ENCODE results near the gene YIPF4.
A peak's percentile ranks its signal among the peaks of the same experiment; 100 is the strongest.
"Not testable (repeated sequence)": the region's sequence is repeated elsewhere in the genome, so short reads cannot be mapped to it uniquely, and the experiment has no call there.

The YIPF4 gene

DNA sequence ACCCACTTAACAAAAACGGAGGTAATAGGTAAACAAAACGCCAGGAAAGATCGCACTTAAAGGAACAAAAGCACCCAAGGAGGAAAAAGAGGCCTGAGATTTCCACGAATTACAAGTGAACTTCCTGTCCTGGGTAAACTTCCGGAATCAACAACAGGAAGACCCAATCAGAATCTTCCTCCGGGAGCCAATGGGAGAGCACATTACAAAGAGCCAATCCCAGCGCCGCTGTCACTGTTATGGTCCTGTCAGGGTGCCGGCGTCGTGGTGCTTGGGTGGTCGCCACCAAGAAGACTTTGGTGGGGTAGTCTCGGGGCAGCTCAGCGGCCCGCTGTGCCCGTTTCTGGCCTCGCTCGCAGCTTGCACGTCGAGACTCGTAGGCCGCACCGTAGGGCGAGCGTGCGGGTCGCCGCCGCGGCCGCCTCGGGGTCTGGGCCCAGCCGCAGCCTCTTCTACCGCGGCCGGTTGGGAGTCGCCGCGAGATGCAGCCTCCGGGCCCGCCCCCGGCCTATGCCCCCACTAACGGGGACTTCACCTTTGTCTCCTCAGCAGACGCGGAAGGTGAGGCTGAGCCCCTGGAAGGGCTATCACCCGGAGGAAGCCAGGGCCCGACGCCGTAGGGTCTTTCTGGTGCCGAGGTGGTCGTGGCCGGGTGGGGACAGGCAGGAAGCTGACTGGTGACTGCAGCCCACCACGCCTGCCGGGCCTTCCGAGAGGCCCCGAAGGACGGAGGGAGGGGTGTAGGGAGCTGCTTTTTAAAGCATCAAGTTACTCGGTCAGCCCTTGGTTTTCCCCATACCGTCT, at the start of gene YIPF4:
YIPF4 (plus strand) TSS at position 231 of the 804 bp plus-strand sequence; CDS start at position 483, 252 bp downstream.
- DNase-seq = peak; percentile 96
- in situ Hi-C loops (cut with MboI; ENCODE audit: low pct_unique_long_range_greater_than_20kb, low sequenced_read_pairs) = no loop called here

DNA sequence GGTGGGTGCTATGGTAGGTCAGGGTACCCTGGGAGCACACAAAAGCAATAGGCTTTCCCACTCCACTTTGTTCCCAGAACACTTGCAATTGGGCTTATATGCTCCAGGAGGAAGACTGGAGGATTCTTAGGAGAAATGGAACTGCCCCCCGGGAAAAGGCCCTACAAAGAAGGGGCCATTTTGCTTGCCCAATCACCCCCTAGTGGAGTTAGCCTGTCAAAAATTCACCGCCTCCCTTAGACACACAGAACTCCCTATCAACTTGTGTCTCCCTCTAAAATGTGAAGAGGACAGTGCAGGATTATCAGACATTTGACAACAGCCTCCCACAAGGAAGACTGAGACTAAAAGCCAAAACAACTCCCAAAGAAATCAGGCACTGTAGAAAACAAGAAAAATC, 49.5 kb upstream of the YIPF4 start:
- in situ Hi-C loops (cut with MboI; ENCODE audit: low pct_unique_long_range_greater_than_20kb, low sequenced_read_pairs) = no loop called here
- no peak for DNase-seq

DNA sequence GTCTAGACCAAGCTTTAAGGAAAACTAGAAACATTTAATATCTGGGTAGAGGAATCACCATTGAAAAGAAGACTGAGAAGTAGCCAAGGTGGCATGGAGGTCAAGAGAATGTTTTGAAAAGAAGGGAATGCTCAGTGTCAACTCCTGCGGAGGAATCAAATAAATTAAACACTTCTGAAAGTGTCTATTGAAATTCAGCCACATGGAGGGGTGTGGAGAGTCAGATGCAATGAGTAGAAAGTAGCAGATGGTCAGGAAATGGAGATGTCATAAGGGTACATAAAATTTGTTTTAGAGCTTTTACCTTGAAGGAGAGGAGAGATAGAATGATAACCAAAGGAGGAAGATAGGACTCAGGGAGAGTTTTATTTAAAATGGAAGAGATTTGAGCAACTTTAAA, 48.1 kb upstream of the YIPF4 start:
- peak; percentile 16 for DNase-seq
- in situ Hi-C loops (cut with MboI; ENCODE audit: low pct_unique_long_range_greater_than_20kb, low sequenced_read_pairs) = no loop called here

DNA sequence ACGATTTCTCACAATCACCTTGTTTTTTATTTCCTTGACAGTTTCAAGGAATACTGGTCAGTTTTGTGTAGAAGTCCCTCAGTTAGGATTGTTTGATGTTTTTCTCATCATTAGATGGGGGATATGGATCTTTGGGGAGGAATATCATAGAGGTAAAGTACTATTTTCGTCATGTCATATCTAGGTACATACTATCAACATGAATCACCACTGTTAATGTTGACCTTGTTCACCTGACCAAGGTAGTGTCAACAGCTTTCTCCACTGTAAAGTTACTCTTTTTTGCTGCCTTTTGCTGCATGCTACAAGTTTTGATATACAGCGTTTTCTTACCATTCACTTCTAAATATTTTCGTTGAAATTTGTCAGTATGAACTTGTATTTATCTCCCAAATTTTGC, 45.7 kb upstream of the YIPF4 start:
- in situ Hi-C loops (cut with MboI; ENCODE audit: low pct_unique_long_range_greater_than_20kb, low sequenced_read_pairs) = no loop called here
- no peak for DNase-seq

DNA sequence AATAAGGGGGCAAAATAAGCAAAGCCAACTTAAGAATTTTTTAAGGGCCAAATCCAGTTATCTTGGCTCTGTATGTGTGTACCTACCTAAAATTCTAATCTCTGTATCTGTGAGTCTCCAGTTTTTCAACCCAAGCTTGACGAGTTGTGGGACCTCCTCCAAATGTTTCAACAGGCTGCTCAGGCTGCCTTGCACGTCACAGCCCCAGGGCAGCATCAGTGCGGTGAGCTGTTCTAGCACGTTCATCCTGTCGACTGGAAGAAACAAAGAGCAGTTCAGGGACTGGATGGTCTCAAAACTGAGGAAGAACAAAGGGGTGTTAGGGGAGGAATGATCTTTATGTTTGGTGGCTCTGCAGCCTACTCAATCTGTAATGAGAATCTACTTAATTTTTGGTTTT, 42.4 kb upstream of the YIPF4 start:
- in situ Hi-C loops (cut with MboI; ENCODE audit: low pct_unique_long_range_greater_than_20kb, low sequenced_read_pairs) = no loop called here
- DNase-seq = no peak

DNA sequence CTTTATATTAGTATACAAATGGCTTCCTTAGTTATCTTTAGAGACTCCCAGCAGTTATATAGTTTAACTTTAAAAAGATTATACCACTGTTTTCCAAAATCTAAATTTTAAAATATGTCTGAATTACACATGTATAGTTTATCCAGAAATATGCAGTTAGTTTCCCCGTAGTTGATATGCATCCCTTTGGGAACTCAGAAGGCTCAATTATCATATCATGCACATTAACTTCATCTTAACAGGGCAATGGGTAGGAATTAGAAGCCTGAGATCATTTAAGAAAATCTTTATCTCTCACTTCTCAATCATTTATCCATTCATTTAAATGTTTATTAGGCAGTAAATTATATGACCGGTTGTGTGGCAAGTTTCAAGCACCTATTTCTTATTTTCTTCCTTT, 40.2 kb upstream of the YIPF4 start:
- in situ Hi-C loops (cut with MboI; ENCODE audit: low pct_unique_long_range_greater_than_20kb, low sequenced_read_pairs) = no loop called here
- DNase-seq = no peak

DNA sequence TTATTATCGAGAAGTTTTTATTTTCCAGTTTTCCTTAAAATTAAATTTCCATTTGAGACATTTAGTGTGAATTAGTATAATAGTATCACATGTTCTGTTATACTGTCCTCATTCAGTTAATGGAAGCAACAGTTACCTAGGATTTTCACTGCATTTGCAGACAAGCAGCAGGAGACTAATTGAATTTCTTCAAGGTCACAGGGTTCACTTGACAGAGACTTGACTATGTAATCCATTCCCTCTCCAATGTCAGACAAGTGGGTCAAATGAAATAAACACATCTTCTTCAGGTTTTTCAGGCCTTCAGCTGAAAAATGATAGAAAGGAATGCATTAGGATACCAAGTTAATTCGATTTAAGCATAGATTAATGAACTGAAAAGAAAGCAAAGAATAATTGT, 39.7 kb upstream of the YIPF4 start:
- in situ Hi-C loops (cut with MboI; ENCODE audit: low pct_unique_long_range_greater_than_20kb, low sequenced_read_pairs) = no loop called here
- DNase-seq = no peak

DNA sequence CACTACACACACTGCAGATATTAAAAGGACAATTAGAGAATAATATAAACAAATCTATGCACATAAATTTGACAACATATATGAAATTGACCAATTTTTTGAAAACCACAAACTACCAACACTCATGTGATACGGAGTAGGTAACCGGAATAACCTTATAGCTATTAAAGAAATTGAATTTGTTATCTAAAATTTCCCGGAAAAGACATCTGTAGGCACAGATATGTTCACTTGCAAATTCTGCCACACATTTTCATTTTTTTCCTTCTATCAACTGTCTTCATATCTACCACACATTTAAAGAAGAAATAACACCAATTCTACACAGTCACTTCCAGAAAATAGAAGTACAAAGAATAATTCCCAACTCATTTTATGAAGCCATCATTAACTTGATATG, 35.4 kb upstream of the YIPF4 start:
- DNase-seq = no peak
- in situ Hi-C loops (cut with MboI; ENCODE audit: low pct_unique_long_range_greater_than_20kb, low sequenced_read_pairs) = no loop called here

DNA sequence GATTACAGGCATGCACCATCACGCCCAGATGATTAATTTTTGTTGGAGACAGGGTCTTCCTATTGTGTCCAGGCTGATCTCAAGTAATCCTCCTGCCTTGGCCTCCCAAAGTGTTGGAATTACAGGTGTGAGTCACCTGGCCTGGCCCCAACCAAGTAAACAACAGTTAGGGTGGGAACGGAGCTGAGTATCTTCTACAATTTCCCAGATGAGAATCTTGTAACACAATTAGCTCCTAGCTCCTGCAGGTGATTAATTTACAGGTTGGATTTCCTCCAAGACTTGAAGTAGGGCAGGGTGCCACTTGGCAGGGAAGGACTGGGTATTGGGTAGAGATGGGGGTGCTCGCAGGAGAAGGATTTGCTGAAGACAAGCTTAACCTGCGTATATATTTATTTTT, 30.8 kb upstream of the YIPF4 start:
- in situ Hi-C loops (cut with MboI; ENCODE audit: low pct_unique_long_range_greater_than_20kb, low sequenced_read_pairs) = no loop called here
- no peak for DNase-seq

DNA sequence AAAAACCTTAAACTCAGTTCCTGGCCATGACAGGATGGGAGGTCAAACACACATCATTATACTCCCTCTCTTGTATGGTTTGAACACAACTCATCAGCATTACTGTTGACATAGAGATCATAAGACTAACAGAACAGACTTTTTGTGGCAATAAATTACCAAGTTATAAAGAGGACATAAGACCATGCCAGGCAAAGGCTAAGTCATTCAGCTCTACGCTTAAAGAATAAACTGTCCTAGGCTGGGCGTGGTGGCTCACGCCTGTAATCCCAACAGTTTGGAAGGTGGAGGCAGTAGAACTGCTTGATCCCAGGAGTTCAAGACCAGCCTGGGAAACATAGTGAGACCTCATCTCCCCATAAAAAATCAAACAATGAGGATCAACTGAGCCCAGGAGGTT, 29.4 kb upstream of the YIPF4 start:
- in situ Hi-C loops (cut with MboI; ENCODE audit: low pct_unique_long_range_greater_than_20kb, low sequenced_read_pairs) = no loop called here
- no peak for DNase-seq

DNA sequence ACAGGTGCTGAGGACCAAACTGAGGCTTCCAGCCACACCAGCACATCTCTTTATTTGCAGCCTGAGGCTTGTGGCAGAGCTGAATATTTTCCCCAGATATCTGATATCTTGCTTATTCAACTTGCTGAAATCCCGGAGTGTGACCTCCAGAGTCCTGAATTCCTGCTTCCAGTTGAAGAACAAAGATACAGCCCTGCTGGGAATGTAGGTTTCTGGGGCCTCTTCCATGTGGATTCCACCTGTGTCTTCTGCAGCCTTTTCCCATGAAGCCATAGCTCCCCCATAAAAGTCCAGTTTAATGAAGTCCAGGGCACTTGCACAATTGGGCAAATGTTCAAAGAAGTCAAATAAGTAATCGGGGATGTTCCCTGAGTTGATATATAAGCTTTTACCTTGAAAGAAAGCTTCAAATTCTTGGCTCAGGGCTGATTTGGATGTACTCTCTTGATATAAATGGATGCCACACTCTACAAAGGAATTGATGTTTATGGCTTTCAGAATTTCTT, 27.9 kb upstream of the YIPF4 start:
- in situ Hi-C loops (cut with MboI; ENCODE audit: low pct_unique_long_range_greater_than_20kb, low sequenced_read_pairs) = no loop called here
- DNase-seq = no peak

DNA sequence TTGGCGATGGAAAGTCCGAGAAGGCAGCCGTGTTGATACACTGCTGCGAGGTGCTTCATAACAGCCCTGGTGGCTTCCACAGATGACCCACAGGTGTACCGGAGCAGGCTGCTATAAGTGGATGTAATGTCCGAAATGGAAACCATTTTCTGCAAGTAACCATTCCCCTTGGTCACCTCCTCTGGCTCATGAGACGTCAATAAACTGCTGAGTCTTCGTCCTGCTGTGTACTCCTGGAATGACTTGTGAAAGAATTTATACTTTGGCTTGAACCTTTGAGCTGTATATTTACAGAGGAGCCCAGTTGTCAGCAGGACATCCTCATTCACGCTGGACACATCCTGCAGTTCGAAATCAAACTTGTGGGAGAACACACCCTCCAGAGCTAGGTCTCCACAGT, 27.4 kb upstream of the YIPF4 start:
- no peak for DNase-seq
- in situ Hi-C loops (cut with MboI; ENCODE audit: low pct_unique_long_range_greater_than_20kb, low sequenced_read_pairs) = no loop called here

DNA sequence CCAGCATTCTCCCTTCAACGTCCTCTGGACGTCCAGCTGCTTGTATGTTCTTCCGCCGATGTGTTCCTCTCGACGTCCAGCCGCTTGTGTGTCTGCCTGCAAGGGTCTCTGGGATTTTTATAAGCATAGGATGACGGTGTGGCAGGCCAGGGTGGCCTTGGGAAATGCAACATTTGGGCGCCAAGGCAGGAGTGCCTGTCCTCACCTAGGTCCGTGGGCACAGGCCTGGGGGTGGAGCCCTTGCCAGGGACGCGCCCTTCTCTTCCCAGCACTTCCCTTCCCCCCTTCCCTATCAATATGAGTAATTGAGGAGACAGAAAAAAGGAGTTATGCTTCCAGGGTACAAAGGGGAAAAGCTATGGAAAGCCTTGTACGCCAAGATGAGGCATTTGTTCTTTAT, 19.5 kb upstream of the YIPF4 start:
- in situ Hi-C loops (cut with MboI; ENCODE audit: low pct_unique_long_range_greater_than_20kb, low sequenced_read_pairs) = no loop called here
- no peak for DNase-seq

DNA sequence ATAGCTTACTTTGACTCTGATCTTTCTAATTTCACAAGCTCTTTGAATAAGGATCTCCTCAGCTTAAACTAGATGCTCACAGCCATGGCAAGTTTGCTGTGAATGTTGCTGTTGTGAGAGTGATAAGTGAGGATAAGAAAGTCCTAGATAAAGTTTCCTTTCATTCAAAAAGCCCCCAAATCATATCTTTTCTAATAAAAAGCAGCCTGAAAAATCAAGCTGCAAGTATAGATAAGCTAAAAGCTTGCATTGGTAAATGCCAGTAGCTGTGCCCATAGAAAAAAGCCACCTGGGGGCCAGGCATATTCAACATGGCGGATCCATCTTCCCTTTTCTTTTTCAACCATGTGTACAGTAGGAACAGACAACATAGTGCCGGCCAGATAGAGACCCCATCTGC, 17.3 kb upstream of the YIPF4 start:
- in situ Hi-C loops (cut with MboI; ENCODE audit: low pct_unique_long_range_greater_than_20kb, low sequenced_read_pairs) = no loop called here
- DNase-seq = no peak

DNA sequence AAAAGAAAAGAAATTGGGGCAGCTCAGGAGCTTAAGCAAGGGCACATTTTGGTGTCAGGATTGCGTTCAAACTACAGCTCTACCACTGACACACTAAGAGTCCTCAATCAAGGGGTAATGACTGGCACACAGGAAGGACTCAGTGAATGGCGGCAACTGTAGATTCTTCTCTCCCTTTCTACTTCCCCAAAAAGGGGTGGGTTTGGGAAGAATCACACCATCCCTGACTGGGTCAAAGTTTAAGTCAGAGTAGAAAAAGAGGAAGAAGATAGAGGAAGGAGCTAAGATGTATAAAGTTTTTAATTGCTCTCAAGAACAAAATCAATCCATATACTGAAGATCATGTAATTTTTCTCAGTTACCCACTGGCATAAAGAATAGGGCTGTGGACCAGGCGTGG, 15.6 kb upstream of the YIPF4 start:
- peak; percentile 91 for DNase-seq

DNA sequence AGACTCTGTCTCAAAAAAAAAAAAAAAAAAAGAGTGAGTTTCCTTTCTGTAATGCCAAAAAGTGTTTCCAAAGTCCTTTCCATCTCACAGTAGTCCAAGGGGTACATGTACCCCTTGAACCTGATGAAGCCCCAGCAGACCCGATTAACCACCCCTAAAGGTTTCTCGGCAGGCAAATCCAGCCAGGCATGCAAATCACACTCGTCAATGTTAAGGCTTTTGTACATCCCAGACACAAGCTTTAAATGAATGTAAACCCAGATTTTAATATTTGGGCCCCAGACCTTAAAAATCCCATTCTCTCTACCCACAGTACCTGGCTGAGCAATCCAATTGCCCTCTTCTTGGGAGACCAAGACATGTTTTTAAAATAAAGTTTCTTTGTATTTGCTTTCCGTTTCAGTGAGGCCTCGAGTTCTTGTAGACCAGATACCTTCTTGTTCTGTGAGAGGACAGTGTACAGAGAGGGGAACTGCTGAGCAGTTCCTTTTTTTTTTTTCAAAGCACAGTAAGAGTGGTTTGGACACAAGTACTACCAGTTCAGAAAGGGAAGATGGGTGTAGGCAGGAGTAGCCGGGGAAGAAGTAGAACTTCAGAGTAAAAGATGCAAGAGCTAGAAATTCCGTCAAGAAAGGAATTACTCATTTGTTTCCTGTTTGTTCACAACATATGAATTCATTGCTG, 13.1 kb upstream of the YIPF4 start, which contains the start of gene NLRC4:
NLRC4 (minus strand) TSS at position 465 of the 684 bp plus-strand sequence. CDS start 8,111 bp downstream, outside the sequence.
- in situ Hi-C loops (cut with MboI; ENCODE audit: low pct_unique_long_range_greater_than_20kb, low sequenced_read_pairs) = no loop called here
- DNase-seq = peak; percentile 87

More for the DNA sequence above, 15.6 kb upstream of the YIPF4 start:
- in situ Hi-C loops (cut with MboI; ENCODE audit: low pct_unique_long_range_greater_than_20kb, low sequenced_read_pairs) = no loop called here

DNA sequence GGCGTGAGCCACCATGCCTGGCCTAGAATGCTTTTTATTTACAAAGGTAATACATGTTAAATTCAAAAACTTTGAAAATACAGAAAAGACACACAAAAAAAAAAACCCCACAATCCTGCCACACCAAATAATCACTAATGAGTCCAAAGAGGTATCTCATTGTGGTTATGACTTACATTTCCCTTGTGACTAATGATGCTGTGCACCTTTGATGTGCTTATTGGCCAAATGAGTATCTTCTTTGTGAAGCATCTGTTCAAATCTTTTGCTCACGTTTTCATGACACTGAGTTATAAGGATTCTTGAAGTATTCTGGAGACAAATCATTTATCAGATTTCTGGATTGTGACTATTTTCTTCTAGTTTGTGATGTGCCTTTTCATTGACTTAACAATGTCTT, 6.6 kb upstream of the YIPF4 start:
- in situ Hi-C loops (cut with MboI; ENCODE audit: low pct_unique_long_range_greater_than_20kb, low sequenced_read_pairs) = no loop called here
- no peak for DNase-seq

DNA sequence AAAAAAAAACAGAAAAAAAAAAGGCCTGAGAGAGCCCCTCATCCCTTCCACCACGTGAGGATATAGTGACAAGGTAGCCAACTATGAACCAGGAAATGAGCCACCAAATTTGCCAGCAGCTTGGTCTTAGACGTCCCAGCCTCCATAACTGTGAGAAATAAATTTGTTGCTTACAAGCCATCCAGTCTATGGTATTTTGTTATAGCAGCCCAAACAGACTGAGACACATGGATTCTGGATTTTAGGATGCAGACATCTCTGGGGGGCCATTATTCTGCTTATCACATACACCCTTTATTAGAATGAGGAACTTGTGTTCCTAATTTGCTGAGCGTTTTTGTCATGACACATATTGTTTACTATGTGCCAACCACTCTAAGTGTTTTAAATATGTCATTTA, 5.4 kb upstream of the YIPF4 start:
- in situ Hi-C loops (cut with MboI; ENCODE audit: low pct_unique_long_range_greater_than_20kb, low sequenced_read_pairs) = no loop called here
- no peak for DNase-seq

DNA sequence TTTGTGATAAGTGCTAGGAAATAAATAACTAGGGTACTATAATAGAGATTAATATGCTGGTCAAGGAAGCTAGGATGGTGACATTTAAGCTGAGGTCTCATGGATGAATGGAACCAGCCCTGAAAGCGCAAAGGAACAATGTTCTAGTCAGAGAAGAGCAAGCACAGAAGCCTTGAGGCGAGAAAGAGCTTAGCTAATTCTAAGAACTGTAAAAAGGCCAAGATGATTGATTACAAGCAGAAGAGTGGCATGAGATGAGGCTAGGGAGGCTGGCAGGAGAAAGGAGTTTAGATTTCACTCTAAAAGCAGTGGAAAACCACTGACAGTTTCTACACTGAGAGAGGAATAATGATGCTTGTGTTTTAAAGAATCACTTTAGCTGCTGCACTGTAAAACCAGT, 3.4 kb upstream of the YIPF4 start:
- in situ Hi-C loops (cut with MboI; ENCODE audit: low pct_unique_long_range_greater_than_20kb, low sequenced_read_pairs) = no loop called here
- DNase-seq = no peak

DNA sequence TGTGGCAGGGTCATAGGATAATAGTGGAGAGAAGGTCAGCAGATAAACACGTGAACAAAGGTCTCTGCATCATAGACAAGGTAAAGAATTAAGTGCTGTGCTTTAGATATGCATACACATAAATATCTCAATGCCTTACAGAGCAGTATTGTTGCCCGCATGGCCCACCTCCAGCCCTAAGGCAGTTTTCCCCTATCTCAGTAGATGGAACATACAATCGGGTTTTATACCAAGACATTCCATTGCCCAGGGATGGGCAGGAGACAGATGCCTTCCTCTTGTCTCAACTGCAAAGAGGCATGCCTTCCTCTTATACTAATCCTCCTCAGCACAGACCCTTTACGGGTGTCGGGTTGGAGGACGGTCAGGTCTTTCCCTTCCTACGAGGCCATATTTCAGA, 1.9 kb upstream of the YIPF4 start:
- in situ Hi-C loops (cut with MboI; ENCODE audit: low pct_unique_long_range_greater_than_20kb, low sequenced_read_pairs); DNase-seq: not testable (repeated sequence)

DNA sequence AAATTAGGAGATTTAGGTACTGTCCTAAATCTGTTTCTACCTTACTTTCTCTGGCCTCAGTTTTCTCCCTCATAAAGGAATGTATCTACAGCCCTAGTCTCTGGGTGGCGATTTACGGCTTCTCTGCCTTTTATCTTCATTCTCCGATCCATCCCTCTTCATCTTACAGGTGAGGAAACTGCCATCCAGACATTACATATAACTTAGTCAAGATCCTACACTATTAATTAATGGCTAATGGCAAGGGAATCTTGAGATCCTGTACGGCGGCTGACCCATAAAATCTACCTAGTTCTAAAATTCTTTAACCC, 386 bp upstream of the YIPF4 start:
- DNase-seq = no peak
- in situ Hi-C loops (cut with MboI; ENCODE audit: low pct_unique_long_range_greater_than_20kb, low sequenced_read_pairs) = no loop called here
